ENCODE measurements around the gene CDK6. TPM values are rescaled to one million over a fixed set of nuclear protein-coding genes. Genes with fewer than 3 reads are reported as not detected.
"Not testable (repeated sequence)": the region's sequence is repeated elsewhere in the genome, so short reads cannot be mapped to it uniquely, and the experiment has no call there.

The CDK6 gene
- total and polyA plus RNA-seq, 2 experiments from 2014 or later: 17.8 to 61.5 TPM

DNA sequence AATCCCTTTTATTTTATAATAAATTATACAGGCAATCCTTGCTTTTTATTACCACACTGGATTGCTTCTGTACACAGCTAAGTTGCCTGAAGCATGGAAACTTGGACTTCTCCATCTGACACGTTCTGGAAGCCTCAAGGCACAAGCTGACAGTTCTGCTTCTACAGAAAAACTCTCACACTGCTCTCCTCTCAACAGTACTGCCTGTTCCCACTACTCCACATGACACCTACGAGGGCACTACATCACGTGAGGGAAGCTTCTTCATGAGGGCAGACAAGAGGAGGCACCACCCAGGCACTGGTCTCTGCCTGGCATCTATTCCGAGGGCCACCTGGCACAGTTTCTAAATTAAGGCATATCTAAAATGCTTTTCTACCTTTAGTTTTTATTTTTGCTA lies 229.4 kb downstream of the CDK6 start:
- H3K36me3 ChIP-seq (ENCODE audit: low read depth): peaks cover 6% of the 10 kb centered on the region; the same call in 1 of the 2 replicates
- H3K79me2 ChIP-seq (ENCODE audit: insufficient read depth): peaks cover 8% of the 10 kb centered on the region; the same call in 1 of the 2 replicates
- H3K4me3 ChIP-seq: no peak overlapping the region
- H3K27me3 ChIP-seq (replicated peaks; ENCODE audit: insufficient read depth): no peaks in the 10 kb centered on the region
- 90 to 92% methylated on average over 4 of the region's 4 CpGs for WGBS, 2 experiments (ENCODE audit: low coverage in 1 of 2, low lambda C conversion rate in 2 of 2, missing lambda C conversion rate in 2 of 2)
- H4K20me1 ChIP-seq (ENCODE audit: insufficient read depth): no peaks in the 10 kb centered on the region
- no peak overlapping the region for H3K9ac ChIP-seq
- no peak overlapping the region for H2AFZ ChIP-seq
- no peak for DNase-seq
- peaks cover 23% of the 10 kb centered on the region for H3F3A ChIP-seq (ENCODE audit: insufficient read depth)
- H3K27ac ChIP-seq: no peak overlapping the region
- H3K4me2 ChIP-seq (ENCODE audit: unreplicated experiment): no peak overlapping the region
- TF ChIP-seq EZH2phosphoT487 (IDR thresholded peaks at IDR 0.05; ENCODE audit: insufficient read depth, low read depth) (no peak), EZH2 (IDR thresholded peaks at IDR 0.05; ENCODE audit: insufficient read depth, poor library complexity, severe bottlenecking) (no peak)
- in situ Hi-C loops (cut with MboI): no loop called here
- no peaks in the 10 kb centered on the region for H3K9me3 ChIP-seq (ENCODE audit: low read depth)
- peaks cover 24% of the 10 kb centered on the region for H3K4me1 ChIP-seq (ENCODE audit: insufficient read depth)
- H3K9me2 ChIP-seq (ENCODE audit: insufficient read depth): no peaks in the 10 kb centered on the region

DNA sequence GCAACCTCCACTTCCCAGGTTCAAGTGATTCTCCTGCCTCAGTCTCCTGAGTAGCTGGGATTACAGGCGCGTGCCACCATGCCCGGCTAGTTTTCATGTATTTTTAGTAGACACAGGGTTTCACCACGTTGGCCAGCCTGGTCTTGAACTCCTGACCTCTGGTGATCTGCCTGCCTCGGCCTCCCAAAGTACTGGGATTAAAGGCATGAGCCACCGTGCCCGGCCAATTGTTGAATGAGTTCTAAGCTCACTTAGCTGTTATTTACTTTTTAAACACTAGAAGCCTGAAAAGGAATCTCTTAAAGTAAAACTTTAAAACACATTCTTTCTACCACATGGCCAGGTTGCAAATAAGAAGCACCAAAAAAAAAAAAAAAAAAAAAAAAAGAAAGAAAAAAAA lies 231.9 kb downstream of the CDK6 start:
- H3K27me3 ChIP-seq (replicated peaks; ENCODE audit: insufficient read depth); H3K9me3 ChIP-seq (ENCODE audit: low read depth); in situ Hi-C loops (cut with MboI); H3K79me2 ChIP-seq (ENCODE audit: insufficient read depth); H3K27ac ChIP-seq; H3K36me3 ChIP-seq (ENCODE audit: low read depth); H3K4me2 ChIP-seq (ENCODE audit: unreplicated experiment); H3F3A ChIP-seq (ENCODE audit: insufficient read depth); DNase-seq; H4K20me1 ChIP-seq (ENCODE audit: insufficient read depth); H3K9me2 ChIP-seq (ENCODE audit: insufficient read depth); H3K9ac ChIP-seq; H2AFZ ChIP-seq; H3K4me3 ChIP-seq: not testable (repeated sequence)
- peaks cover 13% of the 10 kb centered on the region for H3K4me1 ChIP-seq (ENCODE audit: insufficient read depth)
- 88 to 90% methylated on average over 7 of the region's 7 CpGs for WGBS, 2 experiments (ENCODE audit: low coverage in 1 of 2, low lambda C conversion rate in 2 of 2, missing lambda C conversion rate in 2 of 2)

DNA sequence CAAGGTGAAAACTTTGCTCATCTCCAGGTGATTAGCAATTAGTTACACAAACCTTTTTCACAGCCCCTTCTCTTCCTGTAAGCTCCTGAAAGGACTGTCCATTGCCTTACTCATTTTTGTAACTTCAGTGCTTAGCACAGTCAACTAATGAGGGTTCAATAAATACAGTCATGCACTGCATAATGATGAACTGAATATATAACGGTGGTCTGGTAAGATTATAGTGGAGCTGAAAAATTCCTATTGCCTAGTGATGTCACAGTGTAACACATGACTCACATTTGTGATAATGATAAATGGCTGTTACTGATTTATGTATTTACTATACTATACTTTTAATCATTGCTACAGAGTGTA lies 233.3 kb downstream of the CDK6 start:
- Histone ChIP-seq H3K4me2 (ENCODE audit: unreplicated experiment) (no peak overlapping the region), H2AFZ (no peak overlapping the region), H3K36me3 (ENCODE audit: low read depth) (peaks cover 6% of the 10 kb centered on the region; the same call in 1 of the 2 replicates), H3K9ac (no peak overlapping the region), H3K27me3 (replicated peaks; ENCODE audit: insufficient read depth) (no peaks in the 10 kb centered on the region), H4K20me1 (ENCODE audit: insufficient read depth) (no peaks in the 10 kb centered on the region), H3K9me3 (ENCODE audit: low read depth) (no peaks in the 10 kb centered on the region), H3K9me2 (ENCODE audit: insufficient read depth) (no peaks in the 10 kb centered on the region), H3K79me2 (ENCODE audit: insufficient read depth) (no peaks in the 10 kb centered on the region), H3K27ac (no peak overlapping the region), H3F3A (ENCODE audit: insufficient read depth) (peaks cover 8% of the 10 kb centered on the region; the same call in 1 of the 2 replicates), H3K4me3 (no peak overlapping the region), H3K4me1 (ENCODE audit: insufficient read depth) (peaks cover 13% of the 10 kb centered on the region)
- WGBS, 2 experiments (ENCODE audit: low coverage in 1 of 2, low lambda C conversion rate in 2 of 2, missing lambda C conversion rate in 2 of 2): 3 to 10% methylated on average over 1 of the region's 1 CpG
- no peak for DNase-seq
- TF ChIP-seq EZH2phosphoT487 (IDR thresholded peaks at IDR 0.05; ENCODE audit: insufficient read depth, low read depth) (no peak), EZH2 (IDR thresholded peaks at IDR 0.05; ENCODE audit: insufficient read depth, poor library complexity, severe bottlenecking) (no peak)
- in situ Hi-C loops (cut with MboI): no loop called here

DNA sequence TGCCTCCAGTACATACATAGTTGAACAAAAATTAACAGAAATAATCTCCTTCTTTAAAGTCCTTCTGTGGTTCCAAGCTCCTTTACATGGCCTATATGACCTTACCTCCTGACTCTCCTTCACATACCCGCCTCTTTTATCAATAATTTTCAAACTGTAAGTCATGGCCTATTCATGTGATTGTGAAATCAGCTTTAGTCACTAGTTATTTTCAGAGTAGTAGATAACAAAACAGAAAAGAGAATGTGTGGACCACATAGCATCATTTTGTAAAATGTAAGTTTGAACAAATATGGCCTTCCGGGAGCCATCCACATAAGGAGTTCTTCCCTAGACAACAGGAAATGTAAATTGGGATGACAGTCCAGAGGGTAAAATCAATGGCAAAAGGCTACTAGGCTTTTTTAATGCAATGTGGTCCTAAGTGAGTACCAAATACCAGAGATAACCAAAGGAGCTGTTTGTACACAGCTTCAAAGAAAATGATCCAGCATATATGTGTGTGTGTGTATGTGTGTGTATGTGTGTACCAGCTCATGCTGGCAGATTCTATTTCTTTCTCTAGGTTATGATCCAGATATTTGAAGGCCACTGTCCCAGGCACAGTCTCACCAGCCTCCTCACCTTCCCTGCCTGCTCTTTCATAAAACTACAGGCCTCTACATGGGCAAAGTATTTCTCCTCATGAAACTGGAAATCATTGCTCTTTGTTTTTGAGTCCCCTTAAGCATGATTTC lies 233.9 kb downstream of the CDK6 start:
- Histone ChIP-seq H3K9me3 (ENCODE audit: low read depth) (no peaks in the 10 kb centered on the region), H3K27me3 (replicated peaks; ENCODE audit: insufficient read depth) (no peaks in the 10 kb centered on the region), H3K9ac (no peak overlapping the region), H3K9me2 (ENCODE audit: insufficient read depth) (no peaks in the 10 kb centered on the region), H3F3A (ENCODE audit: insufficient read depth) (peaks cover 8% of the 10 kb centered on the region; the same call in 1 of the 2 replicates), H3K36me3 (ENCODE audit: low read depth) (peaks cover 6% of the 10 kb centered on the region; the same call in 1 of the 2 replicates), H3K79me2 (ENCODE audit: insufficient read depth) (no peaks in the 10 kb centered on the region), H2AFZ (no peak overlapping the region), H3K4me2 (ENCODE audit: unreplicated experiment) (no peak overlapping the region), H3K27ac (no peak overlapping the region), H3K4me3 (no peak overlapping the region), H3K4me1 (ENCODE audit: insufficient read depth) (peaks cover 13% of the 10 kb centered on the region), H4K20me1 (ENCODE audit: insufficient read depth) (no peaks in the 10 kb centered on the region)
- peak; percentile 52 for DNase-seq
- TF ChIP-seq EZH2phosphoT487 (IDR thresholded peaks at IDR 0.05; ENCODE audit: insufficient read depth, low read depth) (no peak), EZH2 (IDR thresholded peaks at IDR 0.05; ENCODE audit: insufficient read depth, poor library complexity, severe bottlenecking) (no peak)
- in situ Hi-C loops (cut with MboI): no loop called here
- 87 to 94% methylated on average over 2 of the region's 2 CpGs for WGBS, 2 experiments (ENCODE audit: low coverage in 1 of 2, low lambda C conversion rate in 2 of 2, missing lambda C conversion rate in 2 of 2)

Data from GM23248 (cell line).